Retinal pigment epithelial cell (primary cell): Measurements from ENCODE around the gene MTCL1.

Experiments used
- DNase-seq: peaks from one replicate; pipeline ENCODE4 v3.0.0-alpha.2; 2010; ENCODE audit warnings: low read depth
- H3K4me3 ChIP-seq: 2 replicates; pipeline ENCODE4 v1.5.1; 2011; ENCODE audit warnings: mild to moderate bottlenecking, low read length, control low read depth, moderate library complexity
- TF ChIP-seq, protein P1 (sequence below): conservative IDR thresholded peaks from 2 replicates; pipeline ENCODE4 v1.5.1; 2011; ENCODE audit warnings: low read depth, low read length, control low read depth, inconsistent platforms

MTCL1 gene

DNA sequence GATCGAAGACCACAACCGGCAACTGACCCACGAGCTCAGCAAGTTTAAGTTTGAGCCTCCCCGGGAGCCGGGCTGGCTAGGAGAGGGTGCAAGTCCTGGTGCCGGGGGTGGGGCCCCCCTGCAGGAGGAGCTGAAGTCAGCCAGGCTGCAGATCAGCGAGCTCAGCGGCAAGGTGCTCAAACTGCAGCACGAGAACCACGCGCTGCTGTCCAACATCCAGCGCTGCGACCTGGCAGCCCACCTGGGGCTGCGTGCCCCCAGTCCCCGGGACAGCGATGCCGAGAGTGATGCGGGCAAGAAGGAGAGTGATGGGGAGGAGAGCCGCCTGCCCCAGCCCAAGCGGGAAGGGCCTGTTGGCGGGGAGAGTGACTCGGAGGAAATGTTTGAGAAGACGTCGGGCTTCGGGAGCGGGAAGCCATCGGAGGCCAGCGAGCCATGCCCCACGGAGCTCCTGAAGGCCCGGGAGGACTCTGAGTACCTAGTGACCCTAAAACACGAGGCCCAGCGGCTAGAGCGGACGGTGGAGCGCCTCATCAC, 78.7 kb downstream of the MTCL1 start:
- TF ChIP-seq, protein P1, sequence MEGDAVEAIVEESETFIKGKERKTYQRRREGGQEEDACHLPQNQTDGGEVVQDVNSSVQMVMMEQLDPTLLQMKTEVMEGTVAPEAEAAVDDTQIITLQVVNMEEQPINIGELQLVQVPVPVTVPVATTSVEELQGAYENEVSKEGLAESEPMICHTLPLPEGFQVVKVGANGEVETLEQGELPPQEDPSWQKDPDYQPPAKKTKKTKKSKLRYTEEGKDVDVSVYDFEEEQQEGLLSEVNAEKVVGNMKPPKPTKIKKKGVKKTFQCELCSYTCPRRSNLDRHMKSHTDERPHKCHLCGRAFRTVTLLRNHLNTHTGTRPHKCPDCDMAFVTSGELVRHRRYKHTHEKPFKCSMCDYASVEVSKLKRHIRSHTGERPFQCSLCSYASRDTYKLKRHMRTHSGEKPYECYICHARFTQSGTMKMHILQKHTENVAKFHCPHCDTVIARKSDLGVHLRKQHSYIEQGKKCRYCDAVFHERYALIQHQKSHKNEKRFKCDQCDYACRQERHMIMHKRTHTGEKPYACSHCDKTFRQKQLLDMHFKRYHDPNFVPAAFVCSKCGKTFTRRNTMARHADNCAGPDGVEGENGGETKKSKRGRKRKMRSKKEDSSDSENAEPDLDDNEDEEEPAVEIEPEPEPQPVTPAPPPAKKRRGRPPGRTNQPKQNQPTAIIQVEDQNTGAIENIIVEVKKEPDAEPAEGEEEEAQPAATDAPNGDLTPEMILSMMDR, result no peak
- no peak overlapping the region for H3K4me3 ChIP-seq

DNA sequence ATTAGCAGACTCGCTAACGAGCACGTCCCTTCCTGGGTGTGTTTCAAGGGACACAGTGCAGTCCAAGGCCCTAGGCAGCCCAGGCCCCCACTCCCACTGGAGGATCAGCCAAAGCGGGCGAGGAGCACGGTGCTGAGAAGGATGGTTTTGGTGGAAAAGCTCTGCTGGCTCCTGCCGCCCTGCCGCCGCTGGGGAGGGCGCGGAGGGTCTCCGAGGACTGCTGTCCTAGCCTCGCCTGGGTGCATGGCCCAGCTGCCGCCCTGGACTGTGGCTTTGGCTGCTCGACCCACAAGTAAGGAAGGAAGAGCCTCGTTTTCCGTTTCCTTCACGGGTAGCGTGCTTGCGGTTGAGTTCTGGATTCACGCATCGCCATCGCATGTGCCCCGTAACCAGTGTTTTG, 79.9 kb downstream of the MTCL1 start:
- no peak overlapping the region for H3K4me3 ChIP-seq
- TF ChIP-seq, protein P1, result no peak
- DNase-seq, result no peak

More for the DNA sequence above, 78.7 kb downstream of the MTCL1 start:
- DNase-seq, result no peak

DNA sequence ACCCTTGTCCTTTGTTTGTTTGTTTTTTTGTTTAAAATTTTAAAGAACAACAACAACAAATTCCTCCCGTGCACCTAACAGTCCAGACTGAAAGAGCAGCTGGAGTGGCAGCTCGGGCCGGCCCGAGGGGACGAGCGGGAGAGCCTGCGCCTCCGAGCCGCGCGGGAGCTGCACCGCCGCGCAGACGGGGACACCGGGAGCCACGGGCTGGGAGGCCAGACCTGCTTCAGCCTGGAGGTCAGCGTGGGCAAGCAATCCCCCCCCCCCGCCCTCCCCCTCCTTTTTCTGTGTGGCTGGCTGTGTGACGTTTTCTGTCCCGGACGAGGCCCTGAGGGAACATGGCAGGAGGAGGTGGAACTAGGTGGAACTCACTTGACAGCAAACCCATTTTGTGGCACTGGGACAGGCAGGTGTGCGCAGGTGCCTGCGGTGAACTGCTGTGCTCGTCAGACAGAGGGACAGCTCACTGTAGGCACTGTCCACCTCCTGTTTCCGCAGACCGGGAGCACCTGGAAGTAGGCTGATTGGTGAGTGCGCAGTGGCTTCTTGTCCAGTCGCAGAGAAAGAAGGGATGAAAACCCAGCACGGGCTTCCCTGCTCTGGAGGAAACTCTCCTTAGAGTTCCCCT, 80.6 kb downstream of the MTCL1 start:
- no peak for DNase-seq
- TF ChIP-seq, protein P1, result no peak
- no peak overlapping the region for H3K4me3 ChIP-seq

DNA sequence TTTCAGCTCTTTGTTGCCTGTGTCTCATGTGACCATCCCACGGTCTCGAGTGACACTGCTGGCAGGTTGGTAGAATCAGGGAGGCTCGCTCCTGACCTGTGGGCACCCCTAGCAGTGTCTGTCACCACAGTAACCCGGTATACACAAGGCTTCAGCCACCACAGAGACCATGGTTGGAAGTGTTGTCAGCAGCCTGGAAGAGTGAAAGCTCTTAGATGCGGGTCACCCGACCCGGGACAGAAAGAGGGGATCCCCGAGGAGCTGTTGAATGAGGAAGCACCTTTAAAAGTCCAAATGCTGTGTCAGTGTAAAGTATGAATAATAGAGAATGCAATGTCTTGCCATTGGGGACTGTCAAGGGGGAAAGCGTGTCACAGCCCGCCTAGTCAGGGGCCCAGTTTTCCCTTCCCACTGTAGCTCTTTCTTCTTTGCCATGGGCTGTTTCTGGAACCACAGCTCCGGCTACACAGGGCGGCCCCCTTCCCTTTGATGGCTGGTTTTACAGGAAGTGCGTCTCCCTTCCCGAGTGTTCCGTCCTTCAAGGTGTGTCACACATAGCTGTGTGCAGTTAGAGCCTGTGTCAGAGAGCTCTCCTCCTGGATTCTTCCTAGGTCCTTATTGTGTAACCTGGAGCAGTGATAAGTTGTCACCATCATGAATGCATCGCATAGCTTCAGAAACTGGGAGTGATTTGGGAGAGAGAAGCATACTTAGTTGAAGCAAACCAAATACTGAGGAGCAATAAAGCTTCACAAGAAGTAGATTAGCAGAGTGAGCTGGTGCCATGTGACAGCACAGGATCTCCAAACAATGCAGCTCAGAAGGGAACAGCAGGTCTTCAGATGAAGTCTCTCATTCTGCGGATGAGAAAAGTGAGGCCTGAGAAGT, 81.4 kb downstream of the MTCL1 start:
- no peak for DNase-seq
- no peak overlapping the region for H3K4me3 ChIP-seq
- TF ChIP-seq, protein P1, result no peak

DNA sequence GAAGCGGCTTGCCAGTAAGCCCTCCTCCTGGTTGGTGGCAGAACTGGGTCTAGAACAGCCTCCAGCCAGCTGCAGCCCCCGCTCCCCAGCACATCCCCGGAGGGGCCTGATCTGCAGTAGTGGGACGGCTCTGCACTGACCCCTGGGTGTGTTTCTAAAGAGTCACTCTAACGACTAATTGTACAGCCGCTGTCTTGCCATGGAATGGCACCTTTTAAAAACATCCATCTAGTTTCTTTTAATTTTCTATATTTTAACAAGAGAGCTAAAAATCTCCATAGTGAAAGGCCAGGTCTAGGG, 82.0 kb downstream of the MTCL1 start:
- TF ChIP-seq, protein P1, result no peak
- no peak for DNase-seq
- H3K4me3 ChIP-seq, result no peak overlapping the region

DNA sequence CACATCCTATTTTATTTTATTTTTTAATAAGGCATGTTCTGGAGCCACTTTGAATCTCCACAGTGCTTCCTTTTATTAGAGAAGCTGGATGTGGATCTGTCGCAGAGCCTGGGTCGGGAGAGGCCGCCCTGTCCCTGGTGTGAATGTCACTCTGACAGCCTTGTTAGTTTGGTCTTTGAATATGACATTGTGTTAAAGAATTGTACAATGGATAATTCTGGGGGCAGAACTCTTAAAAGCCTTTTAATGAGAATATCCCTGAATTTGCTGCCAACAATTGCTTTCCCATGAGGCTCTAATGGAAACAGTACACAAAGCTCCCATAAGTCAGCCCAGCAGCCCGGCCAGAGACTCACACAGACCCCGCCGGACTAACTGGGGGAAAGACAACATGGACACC, 82.4 kb downstream of the MTCL1 start:
- no peak overlapping the region for H3K4me3 ChIP-seq
- TF ChIP-seq, protein P1, result no peak
- no peak for DNase-seq
